Peyer's patch (tissue), 4 donors: ENCODE results near the gene RBM34.

ENCODE experiments used
- CTCF ChIP-seq, 6 experiments: fragments of 450-650 bp in 4 of 6; fragments of 200-600 bp in 2 of 6; sonication (generic) in 1 of 6; IDR thresholded peaks; one replicate each; pipeline ENCODE4 v1.5.1; 2017 to 2019; ENCODE audit warnings: antibody characterized with exemption in 6 of 6, mild to moderate bottlenecking in 3 of 6, moderate library complexity in 1 of 6
- POLR2A ChIP-seq, 2 donors: fragments of 450-650 bp; IDR thresholded peaks; one replicate each; pipeline ENCODE4 v1.5.1; 2017; ENCODE audit warnings: antibody characterized with exemption in 2 of 2, mild to moderate bottlenecking in 2 of 2, moderate library complexity in 2 of 2

DNA sequence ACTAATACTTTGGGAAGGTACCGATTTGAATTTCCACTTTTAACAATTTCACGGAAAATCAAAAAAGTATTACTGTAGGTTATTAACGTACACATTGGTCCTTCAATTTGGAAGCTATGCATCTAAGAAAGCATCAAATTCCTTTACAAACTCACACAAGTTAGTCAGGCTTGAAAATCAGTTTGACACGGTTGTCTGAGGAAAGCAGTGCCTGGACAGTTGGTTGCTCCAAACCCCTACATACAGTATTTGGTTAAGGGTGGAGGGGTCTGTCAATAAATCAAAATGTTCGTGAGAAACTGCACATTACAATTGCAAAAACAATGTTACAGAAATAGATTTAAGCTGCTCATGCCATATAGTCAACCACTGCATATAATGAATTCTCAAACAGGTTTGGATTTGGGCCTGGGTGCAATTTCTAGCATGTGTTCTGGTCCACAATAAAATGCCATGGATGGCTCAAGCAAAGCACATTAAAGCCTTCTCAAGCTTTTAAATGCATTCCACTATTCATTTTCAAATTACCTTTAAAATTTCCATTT is 19.9 kb upstream of the RBM34 start:
- no peak for TF ChIP-seq CTCF (IDR thresholded peaks at IDR 0.05)
- no peak for TF ChIP-seq POLR2A (IDR thresholded peaks at IDR 0.05)
